OCI-LY1 (cell line): ENCODE measurements around the gene MAD1L1.

Experiments
- H2AFZ ChIP-seq: fragments of 200-600 bp; sonication (generic), shearing (Covaris generic); 2 replicates; pipeline ENCODE4 v1.6.0; 2014; ENCODE audit warnings: antibody characterized with exemption, mild to moderate bottlenecking, low read length
- H3F3A ChIP-seq: fragments of 200-600 bp; sonication (generic), shearing (Covaris generic); 2 replicates; pipeline ENCODE4 v1.6.0; 2014; ENCODE audit warnings: mild to moderate bottlenecking, antibody characterized with exemption, low read length, moderate library complexity; ENCODE audit not compliant: insufficient read depth
- H3K27ac ChIP-seq: fragments of 200-600 bp; sonication (generic); 2 replicates; pipeline ENCODE4 v1.5.1; 2014; ENCODE audit warnings: low read length, mixed run types, mild to moderate bottlenecking, low read depth; ENCODE audit not compliant: poor library complexity, severe bottlenecking
- H3K27me3 ChIP-seq: fragments of 200-600 bp; sonication (generic); 2 replicates; pipeline ENCODE4 v1.6.0; 2014; ENCODE audit warnings: antibody characterized with exemption, mild to moderate bottlenecking, low read length, moderate library complexity; ENCODE audit not compliant: insufficient read depth
- H3K36me3 ChIP-seq: fragments of 200-600 bp; sonication (generic); 2 replicates; pipeline ENCODE4 v1.6.1; 2014; ENCODE audit warnings: mild to moderate bottlenecking, antibody characterized with exemption, low read length, moderate library complexity, mixed read lengths; ENCODE audit not compliant: insufficient read depth
- H3K4me1 ChIP-seq: fragments of 200-600 bp; sonication (generic); 2 replicates; pipeline ENCODE4 v1.5.1; 2014; ENCODE audit warnings: mild to moderate bottlenecking, low read length, moderate library complexity; ENCODE audit not compliant: insufficient read depth, severe bottlenecking
- H3K4me2 ChIP-seq: fragments of 200-600 bp; sonication (generic), shearing (Covaris generic); 2 replicates; pipeline ENCODE4 v1.6.1; 2014; ENCODE audit warnings: low read length
- H3K4me3 ChIP-seq: fragments of 200-600 bp; sonication (generic); 2 replicates; pipeline ENCODE4 v1.5.1; 2014; ENCODE audit warnings: low read length, low read depth, mild to moderate bottlenecking, mixed read lengths; ENCODE audit not compliant: poor library complexity, severe bottlenecking
- H3K79me2 ChIP-seq: fragments of 200-600 bp; shearing (Covaris generic); 2 replicates; pipeline ENCODE4 v1.6.1; 2016; ENCODE audit warnings: mixed run types, low read length, mixed read lengths; ENCODE audit not compliant: insufficient read depth
- H3K9ac ChIP-seq: fragments of 200-600 bp; sonication (generic), shearing (Covaris generic); 2 replicates; pipeline ENCODE4 v1.6.1; 2014; ENCODE audit warnings: mild to moderate bottlenecking, low read length, mixed read lengths
- H3K9me2 ChIP-seq: fragments of 200-600 bp; sonication (generic), shearing (Covaris generic); 2 replicates; pipeline ENCODE4 v1.6.1; 2014; ENCODE audit warnings: low read depth, mild to moderate bottlenecking, low read length, mixed read lengths
- H3K9me3 ChIP-seq: fragments of 200-600 bp; shearing (Covaris generic); 2 replicates; pipeline ENCODE4 v1.6.1; 2014; ENCODE audit warnings: low read length, mixed read lengths
- H4K20me1 ChIP-seq: fragments of 200-600 bp; sonication (generic), shearing (Covaris generic); 2 replicates; pipeline ENCODE4 v1.6.0; 2016; ENCODE audit warnings: mild to moderate bottlenecking, low read length; ENCODE audit not compliant: insufficient read depth
- CTCF ChIP-seq: fragments of 200-600 bp; sonication (generic), shearing (Covaris generic); IDR thresholded peaks from 2 replicates; pipeline ENCODE4 v1.5.1; 2017; ENCODE audit warnings: mild to moderate bottlenecking, antibody characterized with exemption, low read length, moderate library complexity, mixed read lengths
- EZH2 ChIP-seq: fragments of 200-600 bp; sonication (generic), shearing (Covaris generic); IDR thresholded peaks from 2 replicates; pipeline ENCODE4 v1.8.0; 2017; ENCODE audit warnings: borderline replicate concordance, mixed run types, mild to moderate bottlenecking, antibody characterized with exemption, low read length, moderate library complexity, mixed read lengths

Gene MAD1L1

GRCh38 chr7:2191016-2191415 lies 41.7 kb downstream of the MAD1L1 start:
- Histone ChIP-seq H3F3A (no peaks in the 10 kb centered on the region), H3K9me3 (peaks cover 18% of the 10 kb centered on the region), H3K9ac (no peak overlapping the region), H3K79me2 (no peaks in the 10 kb centered on the region), H4K20me1 (no peaks in the 10 kb centered on the region), H3K4me1 (no peaks in the 10 kb centered on the region), H2AFZ (no peak overlapping the region), H3K36me3 (peaks cover 49% of the 10 kb centered on the region), H3K9me2 (no peaks in the 10 kb centered on the region), H3K27me3 (no peaks in the 10 kb centered on the region), H3K27ac (no peak overlapping the region), H3K4me3 (no peak overlapping the region), H3K4me2 (no peak overlapping the region)
- TF ChIP-seq EZH2, result no peak
- TF ChIP-seq CTCF, result no peak

DNA sequence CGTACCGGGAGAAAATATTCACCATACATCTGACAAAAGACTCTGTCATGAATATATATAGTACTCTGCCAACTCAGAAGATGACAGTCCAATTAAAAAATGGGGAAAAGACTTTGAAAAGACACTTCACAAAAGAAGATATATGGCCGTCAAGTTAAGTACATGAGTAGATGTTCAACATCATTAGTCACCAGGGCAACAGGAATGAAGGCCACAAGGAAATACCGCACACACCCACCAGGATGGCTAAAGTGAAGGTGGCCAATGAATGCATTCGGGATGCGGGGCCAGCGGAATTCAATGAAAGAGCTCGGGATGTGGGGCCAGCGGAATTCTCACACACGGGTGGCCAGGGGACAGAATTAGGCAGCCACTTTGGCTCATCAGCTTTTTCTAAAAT lies 42.2 kb downstream of the MAD1L1 start:
- H3K4me1 ChIP-seq, result no peaks in the 10 kb centered on the region
- no peak overlapping the region for H2AFZ ChIP-seq
- no peak overlapping the region for H3K4me3 ChIP-seq
- no peaks in the 10 kb centered on the region for H3K27me3 ChIP-seq
- H3K9me2 ChIP-seq, result no peaks in the 10 kb centered on the region
- H3K79me2 ChIP-seq, result no peaks in the 10 kb centered on the region
- no peak overlapping the region for H3K27ac ChIP-seq
- H3K9ac ChIP-seq, result no peak overlapping the region
- peaks cover 16% of the 10 kb centered on the region for H3K9me3 ChIP-seq
- TF ChIP-seq EZH2 (no peak), CTCF (no peak)
- no peaks in the 10 kb centered on the region for H4K20me1 ChIP-seq
- H3K4me2 ChIP-seq, result no peak overlapping the region
- H3F3A ChIP-seq, result no peaks in the 10 kb centered on the region
- H3K36me3 ChIP-seq, result peaks cover 49% of the 10 kb centered on the region

- Histone ChIP-seq H3K9ac (no peak overlapping the region), H3K36me3 (peaks cover 53% of the 10 kb centered on the region), H3K27me3 (no peaks in the 10 kb centered on the region), H3K9me3 (peaks cover 11% of the 10 kb centered on the region), H3K4me2 (no peak overlapping the region), H3K27ac (no peak overlapping the region), H3F3A (no peaks in the 10 kb centered on the region), H3K4me3 (no peak overlapping the region), H3K9me2 (no peaks in the 10 kb centered on the region), H3K79me2 (no peaks in the 10 kb centered on the region), H2AFZ (no peak overlapping the region), H4K20me1 (no peaks in the 10 kb centered on the region), H3K4me1 (no peaks in the 10 kb centered on the region)
- TF ChIP-seq EZH2 (no peak), CTCF (no peak)
Observed at GRCh38 chr7:2186166-2186565, 46.6 kb downstream of the MAD1L1 start.
